Activated CD4-positive, alpha-beta memory T cell treated with anti-CD3 and anti-CD28 coated beads for 36 hours (primary cell): ENCODE results near the gene STAT3. TPM values are rescaled to one million over a fixed set of nuclear protein-coding genes. Genes with fewer than 3 reads are reported as not detected.
"Not testable (repeated sequence)": the region's sequence is repeated elsewhere in the genome, so short reads cannot be mapped to it uniquely, and the experiment has no call there.

Experiments used
- CTCF ChIA-PET: fragments of 350-600 bp; sonication (Branson Sonifier 250); formaldehyde crosslinking; loops from one replicate; lab custom pipeline; 2021; ENCODE audit warnings: antibody characterized with exemption, inconsistent platforms; lab: Charles Lee
- POLR2A ChIA-PET: fragments of 350-600 bp; sonication (Branson Sonifier 250); formaldehyde crosslinking; loops from one replicate; lab custom pipeline; 2021; ENCODE audit warnings: antibody characterized with exemption; lab: Charles Lee
- DNase-seq: peaks from one replicate; pipeline ENCODE4 v3.0.0-alpha.2; 2020
- H3K27ac Mint-ChIP-seq: one replicate; pipeline ENCODE4 v1.8.0; 2021; ENCODE audit warnings: mixed read lengths
- H3K27me3 Mint-ChIP-seq: one replicate; pipeline ENCODE4 v1.8.0; 2021; ENCODE audit warnings: mixed read lengths
- H3K36me3 Mint-ChIP-seq: one replicate; pipeline ENCODE4 v1.8.0; 2021; ENCODE audit warnings: mixed read lengths
- H3K4me1 Mint-ChIP-seq: one replicate; pipeline ENCODE4 v1.8.0; 2021; ENCODE audit warnings: low read depth, mixed read lengths
- H3K4me3 Mint-ChIP-seq: one replicate; pipeline ENCODE4 v1.8.0; 2021; ENCODE audit warnings: mild to moderate bottlenecking, mixed read lengths
- H3K9me3 Mint-ChIP-seq: one replicate; pipeline ENCODE4 v1.8.0; 2021; ENCODE audit warnings: mixed read lengths
- intact Hi-C: fragments of 100-400 bp; cut with micrococcal nuclease; formaldehyde crosslinking; loops from one replicate; pipeline ENCODE4 v1.15.1; 2023
- total RNA-seq, 2 experiments: library from RNA; stranded (reverse); gene quantifications; one replicate each; pipeline ENCODE4 v1.2.3, GENCODE V29; 2021

STAT3 gene
- total RNA-seq, 2 experiments from 2014 or later: 194 to 198 TPM

DNA sequence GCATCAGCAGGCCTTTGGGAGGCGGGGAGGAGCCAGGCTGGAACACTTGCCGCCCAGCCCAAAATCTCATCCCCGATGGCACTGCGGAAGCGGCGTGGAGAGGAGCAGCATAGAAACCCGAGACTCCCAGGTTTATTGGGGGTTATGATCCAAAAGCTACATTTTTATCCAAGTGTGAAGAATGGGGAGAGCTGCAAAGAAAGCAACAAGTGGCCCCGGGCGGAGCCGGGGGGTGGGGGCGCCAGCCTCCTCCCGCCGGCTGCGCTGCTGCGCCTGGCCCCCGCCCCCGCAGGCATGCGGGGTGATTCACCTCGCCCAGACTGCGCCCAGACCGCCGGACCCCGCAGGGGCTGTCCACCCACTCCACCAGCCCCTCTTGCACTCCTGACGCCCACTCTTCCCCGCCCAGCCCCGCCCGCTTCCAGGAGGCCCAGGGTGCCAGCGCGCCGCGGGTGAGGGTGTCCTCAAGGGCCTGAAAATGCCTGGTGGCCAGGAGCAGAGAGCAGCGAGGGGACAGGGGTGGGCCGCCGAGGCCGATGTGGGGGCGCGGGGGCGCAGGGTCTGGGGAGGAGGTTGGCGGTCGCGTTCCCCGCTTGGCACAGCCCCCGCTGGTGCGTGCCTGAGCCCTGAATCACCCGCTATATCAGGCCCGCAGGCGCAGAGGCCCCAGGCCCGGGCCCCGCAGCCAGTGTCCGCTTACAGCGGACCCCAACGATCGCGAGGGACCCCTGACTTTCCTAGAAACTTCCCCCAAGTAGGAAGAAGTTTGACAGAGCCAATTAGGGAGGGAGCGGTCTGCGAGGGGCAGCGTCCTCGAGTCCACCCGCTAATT is 33.5 kb upstream of the STAT3 start:
- H3K4me3 Mint-ChIP-seq: peak overlapping the region; percentile 62
- DNase-seq: peak; percentile 36
- H3K27me3 Mint-ChIP-seq: peaks cover 24% of the 10 kb centered on the region
- H3K36me3 Mint-ChIP-seq: no peaks in the 10 kb centered on the region
- H3K27ac Mint-ChIP-seq: no peak overlapping the region
- no peaks in the 10 kb centered on the region for H3K9me3 Mint-ChIP-seq
- ChIA-PET POLR2A (interaction anchor here (0.5 to 1.8 kb wide), 5 partner anchors 15 to 108 kb away, joined by 3 to 4 read pairs (median 3); partner anchors contain the start of gene STAT3), CTCF (interaction anchor here (0.9 to 3.8 kb wide), 10 partner anchors 10 to 127 kb away, joined by 3 to 22 read pairs (median 6); no protein-coding TSS in a partner anchor)
- intact Hi-C loops: no loop called here
- peaks cover 17% of the 10 kb centered on the region for H3K4me1 Mint-ChIP-seq

DNA sequence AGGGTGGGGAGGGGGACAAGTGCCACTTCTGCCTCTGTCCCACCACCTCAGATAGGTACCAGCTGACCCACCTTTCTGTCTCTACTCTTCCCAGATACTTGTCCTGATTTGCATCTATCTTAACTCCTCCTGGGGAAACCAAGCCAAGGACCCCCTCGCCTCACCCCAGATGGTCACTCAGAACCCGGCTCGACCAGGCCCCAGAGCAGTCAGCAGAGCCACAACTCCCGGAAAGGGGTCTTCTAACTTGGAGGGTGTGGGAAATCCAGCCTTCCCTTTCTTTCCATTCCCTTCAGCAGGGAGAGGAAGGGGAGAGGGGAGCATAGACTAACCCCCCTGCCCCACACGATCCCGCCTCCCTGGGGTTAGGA is 32.9 kb upstream of the STAT3 start:
- intact Hi-C loops: no loop called here
- H3K36me3 Mint-ChIP-seq: no peaks in the 10 kb centered on the region
- peaks cover 17% of the 10 kb centered on the region for H3K4me1 Mint-ChIP-seq

DNA sequence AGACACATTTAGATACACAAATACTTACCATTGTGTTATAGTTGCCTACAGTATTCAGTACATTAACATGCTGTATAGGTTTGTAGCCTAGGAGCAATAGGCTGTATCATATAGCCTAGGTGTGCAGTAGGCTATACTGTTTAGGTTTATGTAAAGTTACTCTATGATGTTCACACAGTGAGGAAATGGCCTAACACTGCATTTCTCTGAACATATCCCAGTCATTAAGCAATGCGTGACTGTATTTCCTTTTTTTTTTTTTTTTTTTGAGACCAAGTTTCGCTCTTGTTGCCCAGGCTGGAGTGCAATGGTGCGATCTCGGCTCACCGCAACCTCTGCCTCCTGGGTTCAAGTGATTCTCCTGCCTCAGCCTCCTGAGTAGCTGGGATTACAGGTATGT is 29.7 kb upstream of the STAT3 start:
- not testable (repeated sequence) for H3K27ac Mint-ChIP-seq
- intact Hi-C loops: loop anchor here (5.0 kb wide), 1 partner anchor 39 kb away; the partner anchor contains the start of gene ATP6V0A1

More for the DNA sequence above, 32.9 kb upstream of the STAT3 start:
- Mint-ChIP-seq H3K9me3 (no peaks in the 10 kb centered on the region), H3K4me3 (peak overlapping the region; percentile 44), H3K27ac (no peak overlapping the region), H3K27me3 (peaks cover 21% of the 10 kb centered on the region)
- CTCF ChIA-PET: interaction anchor here (1.5 to 3.8 kb wide), 3 partner anchors 14 to 106 kb away, joined by 7 to 22 read pairs (median 10); no protein-coding TSS in a partner anchor
- no peak for DNase-seq
- POLR2A ChIA-PET: interaction anchor here (0.5 to 1.8 kb wide), 2 partner anchors 63 to 108 kb away, joined by 3 to 4 read pairs; no protein-coding TSS in a partner anchor

GRCh38 chr17:42414704-42415409 is 26.6 kb upstream of the STAT3 start:
- ChIA-PET POLR2A (no interaction called here), CTCF (interaction anchor here (0.7 to 4.6 kb wide), 8 partner anchors 9 to 112 kb away, joined by 3 to 24 read pairs (median 4); no protein-coding TSS in a partner anchor)
- peak overlapping the region; percentile 49 for H3K4me3 Mint-ChIP-seq
- no peaks in the 10 kb centered on the region for H3K9me3 Mint-ChIP-seq
- H3K27ac Mint-ChIP-seq: peak overlapping the region; percentile 69
- no peaks in the 10 kb centered on the region for H3K27me3 Mint-ChIP-seq
- DNase-seq: peak; percentile 87
- peaks cover 17% of the 10 kb centered on the region for H3K4me1 Mint-ChIP-seq
- intact Hi-C loops: loop anchor here (1.0 to 5.0 kb wide), 2 partner anchors 8 to 42 kb away; partner anchors contain the start of gene ATP6V0A1
- H3K36me3 Mint-ChIP-seq: no peaks in the 10 kb centered on the region

More for the DNA sequence above, 29.7 kb upstream of the STAT3 start:
- H3K36me3 Mint-ChIP-seq, CTCF ChIA-PET, H3K27me3 Mint-ChIP-seq, POLR2A ChIA-PET, H3K9me3 Mint-ChIP-seq, H3K4me3 Mint-ChIP-seq, DNase-seq: not testable (repeated sequence)
- H3K4me1 Mint-ChIP-seq: peaks cover 30% of the 10 kb centered on the region

- H3K4me1 Mint-ChIP-seq: peaks cover 13% of the 10 kb centered on the region
- POLR2A ChIA-PET: no interaction called here
- CTCF ChIA-PET: interaction anchor here (2.0 to 4.6 kb wide), 2 partner anchors 8 to 91 kb away, joined by 8 to 24 read pairs; no protein-coding TSS in a partner anchor
- H3K27ac Mint-ChIP-seq: no peak overlapping the region
- no peaks in the 10 kb centered on the region for H3K27me3 Mint-ChIP-seq
- no peak overlapping the region for H3K4me3 Mint-ChIP-seq
- no peaks in the 10 kb centered on the region for H3K9me3 Mint-ChIP-seq
- no peaks in the 10 kb centered on the region for H3K36me3 Mint-ChIP-seq
- no peak for DNase-seq
- intact Hi-C loops: no loop called here
Measured at GRCh38 chr17:42413464-42414040, 25.3 kb upstream of the STAT3 start.

GRCh38 chr17:42411905-42412679 is 23.9 kb upstream of the STAT3 start:
- Mint-ChIP-seq H3K4me3 (no peak overlapping the region), H3K4me1 (peaks cover 17% of the 10 kb centered on the region), H3K36me3 (no peaks in the 10 kb centered on the region), H3K9me3 (no peaks in the 10 kb centered on the region), H3K27me3 (no peaks in the 10 kb centered on the region), H3K27ac (no peak overlapping the region)
- POLR2A ChIA-PET: interaction anchor here (0.6 kb wide), 1 partner anchor 12 kb away, joined by 3 read pairs; no protein-coding TSS in a partner anchor
- DNase-seq: no peak
- CTCF ChIA-PET: interaction anchor here (0.9 to 13.6 kb wide), 5 partner anchors 9 to 115 kb away, joined by 3 to 234 read pairs (median 6); no protein-coding TSS in a partner anchor
- intact Hi-C loops: no loop called here

GRCh38 chr17:42411361-42411760 is 23.1 kb upstream of the STAT3 start:
- no peak overlapping the region for H3K4me3 Mint-ChIP-seq
- H3K27ac Mint-ChIP-seq: no peak overlapping the region
- no peaks in the 10 kb centered on the region for H3K9me3 Mint-ChIP-seq
- peaks cover 19% of the 10 kb centered on the region for H3K4me1 Mint-ChIP-seq
- intact Hi-C loops: no loop called here
- ChIA-PET CTCF (interaction anchor here (0.9 to 13.6 kb wide), 4 partner anchors 9 to 116 kb away, joined by 3 to 234 read pairs (median 4); no protein-coding TSS in a partner anchor), POLR2A (no interaction called here)
- H3K36me3 Mint-ChIP-seq: no peaks in the 10 kb centered on the region
- DNase-seq: no peak
- no peaks in the 10 kb centered on the region for H3K27me3 Mint-ChIP-seq

DNA sequence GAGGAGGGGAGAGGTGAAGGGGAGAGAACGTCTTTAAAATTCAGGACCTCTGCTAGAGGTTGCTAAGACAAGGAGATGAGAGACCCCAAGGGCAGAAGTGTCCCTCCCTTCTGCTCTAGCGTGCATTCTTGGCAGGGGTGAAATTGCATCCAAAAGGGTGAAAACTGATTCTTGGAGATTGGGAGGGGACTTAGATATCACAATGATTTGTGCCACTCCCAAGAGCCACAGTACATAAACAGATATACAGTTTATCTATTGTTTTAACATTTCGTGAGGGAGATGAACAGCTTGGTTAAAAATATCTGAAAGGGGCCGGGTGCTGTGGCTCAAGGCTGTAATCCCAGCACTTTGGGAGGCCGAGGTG is 22.1 kb upstream of the STAT3 start:
- no peaks in the 10 kb centered on the region for H3K36me3 Mint-ChIP-seq
- no peaks in the 10 kb centered on the region for H3K9me3 Mint-ChIP-seq
- peaks cover 23% of the 10 kb centered on the region for H3K4me1 Mint-ChIP-seq
- DNase-seq: no peak
- H3K4me3 Mint-ChIP-seq: no peak overlapping the region
- H3K27me3 Mint-ChIP-seq: no peaks in the 10 kb centered on the region
- intact Hi-C loops: no loop called here
- ChIA-PET CTCF (interaction anchor here (0.8 to 13.6 kb wide), 5 partner anchors 18 to 188 kb away, joined by 4 to 281 read pairs (median 5); no protein-coding TSS in a partner anchor), POLR2A (no interaction called here)
- peak overlapping the region; percentile 24 for H3K27ac Mint-ChIP-seq

- intact Hi-C loops: no loop called here
- H3K4me3 Mint-ChIP-seq: no peak overlapping the region
- CTCF ChIA-PET: interaction anchor here (0.7 to 13.6 kb wide), 7 partner anchors 19 to 188 kb away, joined by 3 to 281 read pairs (median 4); no protein-coding TSS in a partner anchor
- no peaks in the 10 kb centered on the region for H3K27me3 Mint-ChIP-seq
- peak overlapping the region; percentile 24 for H3K27ac Mint-ChIP-seq
- H3K36me3 Mint-ChIP-seq: no peaks in the 10 kb centered on the region
- no peak for DNase-seq
- no peaks in the 10 kb centered on the region for H3K9me3 Mint-ChIP-seq
- peaks cover 17% of the 10 kb centered on the region for H3K4me1 Mint-ChIP-seq
- POLR2A ChIA-PET: no interaction called here
Measured at GRCh38 chr17:42409523-42410318, 21.5 kb upstream of the STAT3 start.

- Mint-ChIP-seq H3K27ac (no peak overlapping the region), H3K36me3 (no peaks in the 10 kb centered on the region), H3K4me3 (no peak overlapping the region), H3K27me3 (no peaks in the 10 kb centered on the region), H3K9me3 (no peaks in the 10 kb centered on the region), H3K4me1 (peaks cover 14% of the 10 kb centered on the region)
- intact Hi-C loops: no loop called here
- POLR2A ChIA-PET: interaction anchor here (1.2 kb wide), 1 partner anchor 89 kb away, joined by 4 read pairs; no protein-coding TSS in a partner anchor
- CTCF ChIA-PET: interaction anchor here (0.7 to 13.6 kb wide), 9 partner anchors 13 to 119 kb away, joined by 3 to 281 read pairs (median 22); partner anchors contain the start of gene CAVIN1
- no peak for DNase-seq
Measured at GRCh38 chr17:42408061-42408460, 19.8 kb upstream of the STAT3 start.
